Astrocyte (in vitro differentiated cells and primary cell): ENCODE measurements around the gene ABHD17A.

Experiments used
- EZH2 ChIP-seq: IDR thresholded peaks from 2 replicates; pipeline ENCODE4 v1.6.1; 2012; ENCODE audit warnings: mild to moderate bottlenecking, low read length, inconsistent platforms; ENCODE audit not compliant: insufficient read depth
- TF ChIP-seq, protein P1 (sequence below): IDR thresholded peaks from 2 replicates; pipeline ENCODE4 v1.5.1; 2011; ENCODE audit warnings: low read depth, mild to moderate bottlenecking, inconsistent platforms, low read length, moderate library complexity; ENCODE audit not compliant: insufficient read depth

GRCh38 chr19:1837222-1837565 lies 48.1 kb downstream of the ABHD17A start:
- TF ChIP-seq, protein P1, sequence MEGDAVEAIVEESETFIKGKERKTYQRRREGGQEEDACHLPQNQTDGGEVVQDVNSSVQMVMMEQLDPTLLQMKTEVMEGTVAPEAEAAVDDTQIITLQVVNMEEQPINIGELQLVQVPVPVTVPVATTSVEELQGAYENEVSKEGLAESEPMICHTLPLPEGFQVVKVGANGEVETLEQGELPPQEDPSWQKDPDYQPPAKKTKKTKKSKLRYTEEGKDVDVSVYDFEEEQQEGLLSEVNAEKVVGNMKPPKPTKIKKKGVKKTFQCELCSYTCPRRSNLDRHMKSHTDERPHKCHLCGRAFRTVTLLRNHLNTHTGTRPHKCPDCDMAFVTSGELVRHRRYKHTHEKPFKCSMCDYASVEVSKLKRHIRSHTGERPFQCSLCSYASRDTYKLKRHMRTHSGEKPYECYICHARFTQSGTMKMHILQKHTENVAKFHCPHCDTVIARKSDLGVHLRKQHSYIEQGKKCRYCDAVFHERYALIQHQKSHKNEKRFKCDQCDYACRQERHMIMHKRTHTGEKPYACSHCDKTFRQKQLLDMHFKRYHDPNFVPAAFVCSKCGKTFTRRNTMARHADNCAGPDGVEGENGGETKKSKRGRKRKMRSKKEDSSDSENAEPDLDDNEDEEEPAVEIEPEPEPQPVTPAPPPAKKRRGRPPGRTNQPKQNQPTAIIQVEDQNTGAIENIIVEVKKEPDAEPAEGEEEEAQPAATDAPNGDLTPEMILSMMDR: no peak
- no peak for TF ChIP-seq EZH2
